DOHH2 (cell line): ENCODE data around the gene ITPKB.

Experiments
- EZH2phosphoT487 ChIP-seq: fragments of 200-600 bp; sonication (generic); IDR thresholded peaks from 2 replicates; pipeline ENCODE4 v1.6.1; 2017; ENCODE audit warnings: borderline replicate concordance, mild to moderate bottlenecking, antibody characterized with exemption, low read length, moderate library complexity, mixed read lengths
- TF ChIP-seq, protein P1 (sequence below): fragments of 200-600 bp; sonication (generic); IDR thresholded peaks from one replicate; pipeline ENCODE4 v1.5.1; 2014; ENCODE audit warnings: antibody characterized with exemption, mild to moderate bottlenecking, low read depth, low read length; ENCODE audit not compliant: poor library complexity, severe bottlenecking

- TF ChIP-seq, protein P1, sequence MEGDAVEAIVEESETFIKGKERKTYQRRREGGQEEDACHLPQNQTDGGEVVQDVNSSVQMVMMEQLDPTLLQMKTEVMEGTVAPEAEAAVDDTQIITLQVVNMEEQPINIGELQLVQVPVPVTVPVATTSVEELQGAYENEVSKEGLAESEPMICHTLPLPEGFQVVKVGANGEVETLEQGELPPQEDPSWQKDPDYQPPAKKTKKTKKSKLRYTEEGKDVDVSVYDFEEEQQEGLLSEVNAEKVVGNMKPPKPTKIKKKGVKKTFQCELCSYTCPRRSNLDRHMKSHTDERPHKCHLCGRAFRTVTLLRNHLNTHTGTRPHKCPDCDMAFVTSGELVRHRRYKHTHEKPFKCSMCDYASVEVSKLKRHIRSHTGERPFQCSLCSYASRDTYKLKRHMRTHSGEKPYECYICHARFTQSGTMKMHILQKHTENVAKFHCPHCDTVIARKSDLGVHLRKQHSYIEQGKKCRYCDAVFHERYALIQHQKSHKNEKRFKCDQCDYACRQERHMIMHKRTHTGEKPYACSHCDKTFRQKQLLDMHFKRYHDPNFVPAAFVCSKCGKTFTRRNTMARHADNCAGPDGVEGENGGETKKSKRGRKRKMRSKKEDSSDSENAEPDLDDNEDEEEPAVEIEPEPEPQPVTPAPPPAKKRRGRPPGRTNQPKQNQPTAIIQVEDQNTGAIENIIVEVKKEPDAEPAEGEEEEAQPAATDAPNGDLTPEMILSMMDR = no peak
- TF ChIP-seq EZH2phosphoT487 = no peak
Observed at GRCh38 chr1:226635456-226635941, 103.6 kb downstream of the ITPKB start.
